ENCODE measurements around the gene AKAP14.

DNA sequence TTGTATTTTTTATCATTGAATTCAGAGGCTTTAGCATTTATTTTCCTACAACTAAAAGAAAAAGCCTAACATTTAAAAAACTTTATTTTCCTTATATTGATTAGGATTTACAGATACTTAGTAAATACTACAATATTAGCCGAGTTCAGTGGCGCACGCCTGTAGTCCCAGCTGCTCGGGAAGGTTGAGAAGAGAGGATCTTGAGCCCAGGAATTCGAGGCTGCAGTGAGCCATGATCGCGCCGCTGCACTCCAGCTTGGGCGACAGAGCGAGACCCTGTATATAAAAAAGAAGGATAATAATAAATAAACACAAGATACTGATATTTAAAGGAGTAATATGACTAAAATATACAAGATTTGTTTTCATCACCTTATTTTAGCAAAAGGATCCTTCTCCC is 42.2 kb upstream of the AKAP14 start:
- TF ChIP-seq, protein P1, sequence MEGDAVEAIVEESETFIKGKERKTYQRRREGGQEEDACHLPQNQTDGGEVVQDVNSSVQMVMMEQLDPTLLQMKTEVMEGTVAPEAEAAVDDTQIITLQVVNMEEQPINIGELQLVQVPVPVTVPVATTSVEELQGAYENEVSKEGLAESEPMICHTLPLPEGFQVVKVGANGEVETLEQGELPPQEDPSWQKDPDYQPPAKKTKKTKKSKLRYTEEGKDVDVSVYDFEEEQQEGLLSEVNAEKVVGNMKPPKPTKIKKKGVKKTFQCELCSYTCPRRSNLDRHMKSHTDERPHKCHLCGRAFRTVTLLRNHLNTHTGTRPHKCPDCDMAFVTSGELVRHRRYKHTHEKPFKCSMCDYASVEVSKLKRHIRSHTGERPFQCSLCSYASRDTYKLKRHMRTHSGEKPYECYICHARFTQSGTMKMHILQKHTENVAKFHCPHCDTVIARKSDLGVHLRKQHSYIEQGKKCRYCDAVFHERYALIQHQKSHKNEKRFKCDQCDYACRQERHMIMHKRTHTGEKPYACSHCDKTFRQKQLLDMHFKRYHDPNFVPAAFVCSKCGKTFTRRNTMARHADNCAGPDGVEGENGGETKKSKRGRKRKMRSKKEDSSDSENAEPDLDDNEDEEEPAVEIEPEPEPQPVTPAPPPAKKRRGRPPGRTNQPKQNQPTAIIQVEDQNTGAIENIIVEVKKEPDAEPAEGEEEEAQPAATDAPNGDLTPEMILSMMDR (conservative IDR thresholded peaks at IDR 0.05 in 1 of 2, IDR thresholded peaks at IDR 0.05 in 1 of 2; ENCODE audit: extremely low read depth in 1 of 2, insufficient read depth in 1 of 2, low read depth in 1 of 2, low read length in 2 of 2) = no peak
- TF ChIP-seq EZH2 (IDR thresholded peaks at IDR 0.05; ENCODE audit: borderline replicate concordance, low read length) = no peak

All from mammary epithelial cell (primary cell).